ENCODE measurements around the gene TLNRD1. TPM values are rescaled to one million over a fixed set of nuclear protein-coding genes. Genes with fewer than 3 reads are reported as not detected.

The TLNRD1 gene
- total RNA-seq, 4 donors from 2014 or later, result 11.8 to 25.5 (median 19.4) TPM

GRCh38 chr15:81013396-81013929, 12.7 kb downstream of the TLNRD1 start:
- no peaks in the 10 kb centered on the region for H3K27me3 ChIP-seq
- intact Hi-C loops (cut with DNase I), result no loop called here
- H3K4me1 ChIP-seq, result peaks cover 0 to 4% of the 10 kb centered on the region in 2 donors
- H3K4me3 ChIP-seq (replicated peaks in 1 of 3), result no peak overlapping the region
- WGBS, 2 donors, result 75 to 86% methylated on average over 4 of the region's 4 CpGs
- TF ChIP-seq CTCF (IDR thresholded peaks at IDR 0.05) (no peak), POLR2A (IDR thresholded peaks at IDR 0.05) (no peak)
- H3K9me3 ChIP-seq, result no peaks in the 10 kb centered on the region
- DNase-seq, result no peak
- no peaks in the 10 kb centered on the region for H3K36me3 ChIP-seq
- H3K27ac ChIP-seq, result no peak overlapping the region

GRCh38 chr15:81014446-81015093, 13.8 kb downstream of the TLNRD1 start:
- no peaks in the 10 kb centered on the region for H3K36me3 ChIP-seq
- intact Hi-C loops (cut with DNase I), result no loop called here
- H3K27ac ChIP-seq, result no peak overlapping the region
- H3K4me1 ChIP-seq, result peaks cover 0 to 4% of the 10 kb centered on the region in 2 donors
- no peak overlapping the region for H3K4me3 ChIP-seq (replicated peaks in 1 of 3)
- no peaks in the 10 kb centered on the region for H3K27me3 ChIP-seq
- WGBS, 2 donors, result 86 to 91% methylated on average over 8 to 9 of the region's 9 CpGs
- TF ChIP-seq CTCF (IDR thresholded peaks at IDR 0.05) (no peak), POLR2A (IDR thresholded peaks at IDR 0.05) (no peak)
- DNase-seq, result no peak
- no peaks in the 10 kb centered on the region for H3K9me3 ChIP-seq

- Histone ChIP-seq H3K4me1 (peaks cover 0 to 4% of the 10 kb centered on the region in 2 donors), H3K36me3 (no peaks in the 10 kb centered on the region), H3K27me3 (no peaks in the 10 kb centered on the region), H3K9me3 (no peaks in the 10 kb centered on the region), H3K4me3 (replicated peaks in 1 of 3) (no peak overlapping the region), H3K27ac (no peak overlapping the region)
- TF ChIP-seq POLR2A (IDR thresholded peaks at IDR 0.05) (no peak), CTCF (IDR thresholded peaks at IDR 0.05) (no peak)
- WGBS, 2 donors, result 64 to 69% methylated on average over 8 of the region's 8 CpGs
- peak in 1 of 2 donors; percentile 39 for DNase-seq
- intact Hi-C loops (cut with DNase I), result no loop called here
Measured at GRCh38 chr15:81015621-81016488, 15.1 kb downstream of the TLNRD1 start.

GRCh38 chr15:81016489-81017068, 15.9 kb downstream of the TLNRD1 start:
- intact Hi-C loops (cut with DNase I), result no loop called here
- DNase-seq, result no peak
- H3K27me3 ChIP-seq, result no peaks in the 10 kb centered on the region
- no peak overlapping the region for H3K4me3 ChIP-seq (replicated peaks in 1 of 3)
- WGBS, 2 donors, result 33 to 58% methylated on average over 1 of the region's 1 CpG
- H3K4me1 ChIP-seq, result peaks cover 0 to 4% of the 10 kb centered on the region in 2 donors
- no peaks in the 10 kb centered on the region for H3K36me3 ChIP-seq
- no peak for TF ChIP-seq POLR2A (IDR thresholded peaks at IDR 0.05)
- no peak for TF ChIP-seq CTCF (IDR thresholded peaks at IDR 0.05)
- no peaks in the 10 kb centered on the region for H3K9me3 ChIP-seq
- no peak overlapping the region for H3K27ac ChIP-seq

All from thyroid gland (tissue), 4 donors.